Muscle of arm (tissue), 12 donors: ENCODE results near the gene PTPRG. TPM values are rescaled to one million over a fixed set of nuclear protein-coding genes. Genes with fewer than 3 reads are reported as not detected.

Experiments used
- DNase-seq: peaks from one replicate; pipeline ENCODE4 v3.0.0-alpha.2; 2013
- polyA plus RNA-seq, 12 donors: library from polyadenylated mRNA; unstranded; fragments of 120-200 nt; gene quantifications; one replicate each; pipeline ENCODE4 v1.2.1, GENCODE V29; 2013; ENCODE audit not compliant: insufficient read length in 12 of 12

The PTPRG gene
- polyA plus RNA-seq, 12 donors = 22.6 to 37.0 (median 31.4) TPM; not detected in 1

DNA sequence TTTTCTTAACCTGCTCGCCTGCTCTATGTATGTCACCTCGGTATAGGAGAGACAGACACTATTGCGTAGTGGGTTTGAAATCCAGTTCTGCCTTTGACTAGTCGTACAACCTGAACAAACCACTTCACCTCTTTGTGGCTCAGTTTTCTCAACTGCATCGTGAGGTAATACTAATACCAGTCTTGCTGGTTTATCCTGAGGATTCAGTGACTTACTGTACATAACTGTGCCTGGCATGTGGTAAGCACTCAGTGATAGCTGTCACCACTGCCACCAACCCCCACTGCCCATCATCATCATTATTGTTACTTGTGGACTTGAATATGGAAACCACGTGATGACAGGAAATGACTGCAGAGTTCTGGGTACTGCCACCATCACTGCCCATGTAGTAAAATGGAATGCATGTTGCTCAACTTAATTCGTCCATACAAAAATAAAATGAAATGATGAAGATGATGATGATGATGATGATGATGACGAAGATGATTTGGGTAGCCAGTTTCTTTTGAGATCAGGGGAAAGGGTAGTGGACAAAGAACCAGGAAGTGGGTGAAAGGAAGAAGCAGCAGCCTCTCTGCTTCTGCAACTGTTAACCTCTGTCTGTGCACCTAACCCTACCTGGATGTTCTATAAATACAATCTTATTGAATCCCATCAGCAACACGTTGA, 583.9 kb downstream of the PTPRG start:
- no peak for DNase-seq

DNA sequence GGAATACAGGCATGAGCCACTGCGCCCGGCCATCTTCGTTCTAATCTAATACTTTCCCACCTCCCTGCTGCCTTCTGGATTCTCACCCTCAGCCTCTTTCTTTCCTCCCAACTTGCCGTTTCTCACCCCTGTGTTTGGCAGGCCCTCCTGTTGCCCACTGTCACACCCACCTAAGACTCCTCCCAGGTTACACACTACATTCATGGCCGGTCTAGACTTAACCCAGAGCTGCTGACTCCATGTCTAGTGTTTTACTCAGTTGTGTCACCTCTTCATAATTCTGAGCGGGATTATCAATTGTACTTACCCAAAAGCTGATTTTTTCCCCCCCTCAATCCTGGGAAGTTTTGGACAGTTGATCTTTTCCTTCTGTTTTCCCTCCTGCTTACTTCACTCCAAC, 588.2 kb downstream of the PTPRG start:
- DNase-seq = no peak

- no peak for DNase-seq
Observed at GRCh38 chr3:62149962-62150361, 588.6 kb downstream of the PTPRG start.

DNA sequence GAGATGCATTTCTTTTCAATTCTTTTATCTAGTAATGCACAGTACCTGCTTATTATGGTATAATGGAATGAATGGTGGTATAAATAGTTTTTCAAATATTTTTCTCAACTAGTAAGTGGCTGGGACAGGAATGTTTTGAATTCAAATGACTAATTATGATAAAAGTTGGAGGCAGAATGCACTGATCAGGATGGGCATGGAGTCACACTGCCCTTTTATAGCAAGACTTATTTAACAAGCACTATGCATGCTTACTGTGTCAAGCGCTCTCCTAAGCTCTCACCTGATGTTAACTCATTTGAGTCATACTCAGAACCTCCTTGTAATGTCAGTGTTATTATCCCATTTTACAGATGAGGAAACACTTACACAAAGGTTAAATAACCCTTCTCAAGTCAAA, 590.2 kb downstream of the PTPRG start:
- no peak for DNase-seq

GRCh38 chr3:62153231-62153630, 591.9 kb downstream of the PTPRG start:
- no peak for DNase-seq

GRCh38 chr3:62154457-62155148, 593.2 kb downstream of the PTPRG start:
- no peak for DNase-seq

DNA sequence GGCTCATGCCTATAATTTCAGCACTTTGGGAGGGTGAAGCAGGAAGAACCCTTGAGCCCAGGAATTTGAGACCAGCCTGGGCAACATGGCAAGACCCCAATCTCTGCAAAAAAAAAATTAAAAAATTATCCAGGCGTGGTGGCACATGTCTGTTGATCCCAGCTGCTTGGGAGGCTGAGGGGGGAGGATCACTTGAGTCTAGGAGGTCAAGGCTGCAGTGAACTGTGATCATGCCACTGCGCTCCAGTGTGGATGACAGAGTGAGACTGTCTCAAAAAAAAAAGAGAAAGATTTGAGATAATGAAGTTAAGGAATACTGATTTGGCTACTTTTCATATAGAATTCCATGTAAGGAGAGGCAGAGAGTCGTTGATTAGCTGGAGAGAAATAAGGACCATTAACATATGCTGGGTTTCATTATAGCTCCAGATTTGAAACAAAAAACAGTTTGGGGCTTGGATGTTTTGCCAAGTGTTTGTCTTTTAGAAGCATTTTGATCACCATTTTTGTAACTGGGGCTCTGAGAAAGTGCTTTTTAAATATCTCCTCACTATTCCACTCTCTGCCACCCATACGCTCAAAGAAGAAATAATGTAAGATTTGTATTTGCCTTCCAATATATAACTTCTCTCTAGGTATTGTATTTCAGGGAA, 597.8 kb downstream of the PTPRG start:
- no peak for DNase-seq

GRCh38 chr3:62159709-62160092, 598.3 kb downstream of the PTPRG start:
- DNase-seq = peak; percentile 54

GRCh38 chr3:62161371-62161770, 600.0 kb downstream of the PTPRG start:
- no peak for DNase-seq

- no peak for DNase-seq
Observed at GRCh38 chr3:62164196-62164595, 602.8 kb downstream of the PTPRG start.

GRCh38 chr3:62164746-62165145, 603.4 kb downstream of the PTPRG start:
- DNase-seq = no peak

DNA sequence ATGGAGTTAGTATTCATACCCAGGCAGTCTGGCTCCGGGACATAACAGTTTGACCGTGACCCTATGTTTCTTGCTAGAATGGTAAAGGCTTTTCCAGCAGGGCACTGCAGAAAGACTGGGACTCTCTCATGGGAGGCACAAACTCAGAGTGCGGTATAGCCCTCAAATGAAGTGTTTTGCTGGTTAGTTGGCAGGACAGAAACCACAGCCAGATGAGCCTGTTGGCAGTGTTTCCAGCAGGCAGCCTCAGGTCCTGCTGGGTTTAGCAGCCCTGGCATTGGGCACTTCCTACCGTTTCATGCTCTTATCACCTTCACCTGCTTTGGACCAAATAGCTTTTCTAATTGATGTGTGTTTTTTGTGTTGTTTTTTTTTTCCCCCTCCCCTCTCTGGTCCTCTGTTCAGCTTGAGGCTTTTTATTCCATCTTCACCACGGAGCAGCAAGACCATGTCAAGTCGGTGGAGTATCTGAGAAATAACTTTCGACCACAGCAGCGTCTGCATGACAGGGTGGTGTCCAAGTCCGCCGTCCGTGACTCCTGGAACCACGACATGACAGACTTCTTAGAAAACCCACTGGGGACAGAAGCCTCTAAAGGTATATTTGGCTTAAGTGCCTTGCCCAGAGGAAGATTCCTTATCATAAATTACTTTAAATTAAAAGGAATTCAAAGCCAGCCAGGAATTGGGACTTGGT, 606.3 kb downstream of the PTPRG start:
- DNase-seq = no peak

- DNase-seq = no peak
Observed at GRCh38 chr3:62168356-62168755, 607.0 kb downstream of the PTPRG start.

GRCh38 chr3:62169906-62170660, 608.7 kb downstream of the PTPRG start:
- no peak for DNase-seq

DNA sequence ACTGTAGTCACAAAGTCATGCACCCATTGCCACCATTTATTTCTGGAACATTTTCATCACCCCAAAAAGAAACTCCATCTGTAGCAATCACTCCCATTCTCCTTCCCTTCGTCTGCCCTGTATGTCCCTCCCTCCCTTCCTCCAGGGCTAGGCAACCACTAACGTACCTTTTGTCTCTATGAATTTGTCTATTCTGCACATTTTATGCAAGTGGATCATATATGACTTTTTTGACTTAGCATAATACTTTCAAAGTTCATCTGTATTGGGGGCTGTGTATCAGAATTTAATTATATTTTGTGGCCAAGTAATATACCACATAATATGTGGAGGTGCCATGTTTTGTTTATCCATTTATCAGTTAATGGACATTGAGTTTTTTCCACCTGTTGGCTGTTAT, 610.4 kb downstream of the PTPRG start:
- no peak for DNase-seq

DNA sequence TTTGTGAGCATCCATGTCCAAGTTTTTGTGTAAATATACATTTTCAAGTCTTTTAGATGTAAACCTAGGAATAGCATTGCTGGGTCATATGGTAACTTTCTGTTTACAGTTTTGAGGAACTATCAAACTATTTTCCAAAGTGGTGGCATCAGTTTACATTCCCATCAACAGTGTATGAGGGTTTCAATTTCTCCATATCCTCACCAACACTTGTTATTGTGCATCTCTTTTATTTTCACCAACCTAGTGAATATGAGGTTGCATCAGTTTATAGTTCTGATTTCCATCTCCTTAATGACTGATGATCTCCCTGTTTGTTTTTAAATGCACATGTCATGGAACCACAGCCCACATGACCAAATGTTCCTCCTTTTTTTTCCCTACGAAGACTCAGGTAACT, 610.8 kb downstream of the PTPRG start:
- no peak for DNase-seq

GRCh38 chr3:62173939-62174515, 612.7 kb downstream of the PTPRG start:
- DNase-seq = no peak

DNA sequence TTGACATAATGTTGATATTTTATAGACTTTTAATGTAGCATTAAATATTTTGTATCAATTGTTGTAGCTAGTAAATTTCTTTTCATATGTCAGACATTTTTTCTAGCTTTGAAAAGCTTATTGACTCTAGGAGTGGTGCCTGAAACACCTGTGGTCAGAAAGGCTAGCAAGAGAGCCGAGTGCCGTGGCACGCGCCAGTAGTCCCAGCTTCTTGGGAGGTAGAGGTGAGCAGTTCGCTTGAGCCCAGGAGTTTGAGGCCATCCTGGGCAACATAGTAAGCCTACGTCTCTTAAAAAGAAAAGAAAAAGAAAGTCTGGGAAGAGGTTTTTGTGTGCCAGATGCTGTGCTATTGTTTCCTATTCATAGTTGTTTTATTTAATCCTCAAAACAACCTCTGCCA, 613.8 kb downstream of the PTPRG start:
- no peak for DNase-seq

DNA sequence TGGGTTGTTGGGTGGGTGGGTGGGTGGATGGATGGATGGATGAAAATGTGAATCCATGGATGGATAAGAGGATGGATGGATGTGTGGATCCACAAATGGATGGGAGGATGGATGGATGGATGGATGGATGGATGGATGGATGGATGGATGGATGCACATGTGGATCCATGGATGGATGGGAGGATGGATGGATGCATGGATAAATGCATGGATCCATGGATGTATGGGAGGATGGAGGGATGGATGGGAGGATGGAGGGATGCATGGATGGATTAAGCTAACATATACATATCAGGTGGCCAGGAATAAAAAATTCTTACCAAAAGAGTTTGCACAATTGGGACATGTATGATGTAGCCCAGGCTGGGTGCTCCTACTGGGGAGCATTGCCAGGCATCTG, 616.7 kb downstream of the PTPRG start:
- no peak for DNase-seq

GRCh38 chr3:62178739-62179600, 617.6 kb downstream of the PTPRG start:
- DNase-seq = no peak
